Frontal cortex (tissue), 4 donors: Measurements from ENCODE around the gene MTOR. TPM values are rescaled to one million over a fixed set of nuclear protein-coding genes. Genes with fewer than 3 reads are reported as not detected.
"Not testable (repeated sequence)": the region's sequence is repeated elsewhere in the genome, so short reads cannot be mapped to it uniquely, and the experiment has no call there.

Source experiments
- DNase-seq, 2 donors: peaks; one replicate each; pipeline ENCODE4 v3.0.0; 2012; ENCODE audit warnings: low spot score in 2 of 2
- FAIRE-seq: peaks from 2 replicates; lab custom pipeline; 2012; peaks lifted over from hg19 to GRCh38; lab: Jason Lieb, UNC
- total RNA-seq: library from RNA; depleted of rRNA; stranded (reverse); fragments of >200 nt; gene quantifications from one replicate; pipeline ENCODE4 v1.2.3, GENCODE V29; 2014
- donor health status: control.
- donor health status: control.
- donor health status: control.

The MTOR gene
- total RNA-seq, 1 donor from 2014 or later: 38.7 TPM

- DNase-seq (no peak), FAIRE-seq (no peak)
These were observed 74.0 kb downstream of the MTOR start for GRCh38 chr1:11188381-11188780.

- FAIRE-seq (no peak), DNase-seq (no peak)
These were observed 74.4 kb downstream of the MTOR start for GRCh38 chr1:11187931-11188330.

- DNase-seq (no peak), FAIRE-seq (no peak)
These were observed 74.9 kb downstream of the MTOR start for GRCh38 chr1:11187494-11187893.

GRCh38 chr1:11187000-11187399, 75.4 kb downstream of the MTOR start:
- FAIRE-seq: no peak
- no peak for DNase-seq

GRCh38 chr1:11184973-11185372, 77.4 kb downstream of the MTOR start:
- FAIRE-seq: no peak

GRCh38 chr1:11182884-11183283, 79.5 kb downstream of the MTOR start:
- DNase-seq: no peak
- no peak for FAIRE-seq

More at GRCh38 chr1:11184973-11185372, 77.4 kb downstream of the MTOR start:
- no peak for DNase-seq

- FAIRE-seq (no peak), DNase-seq (no peak)
These were observed 82.0 kb downstream of the MTOR start for GRCh38 chr1:11180342-11180744.

- not testable (repeated sequence) for DNase-seq, FAIRE-seq
These were observed 82.6 kb downstream of the MTOR start for GRCh38 chr1:11179749-11180148.

DNA sequence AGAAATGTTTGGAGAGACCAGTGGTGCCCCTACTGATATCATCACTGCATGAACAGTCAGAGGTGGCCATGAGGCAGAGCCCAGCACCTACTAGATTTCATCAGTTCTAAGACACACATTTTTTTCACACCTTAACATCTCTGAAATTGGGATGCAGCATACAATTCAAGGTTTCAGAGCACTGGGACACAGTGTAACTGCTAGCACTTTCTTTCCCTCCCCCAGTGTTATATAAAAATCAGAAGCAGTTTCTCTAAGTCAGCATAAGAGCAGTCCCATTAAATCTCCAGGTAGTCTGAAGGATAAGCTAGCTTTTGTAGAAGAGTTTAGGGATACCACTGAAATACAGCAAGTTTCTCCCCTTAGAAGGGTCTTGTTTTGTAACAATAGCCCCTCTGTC, 83.2 kb downstream of the MTOR start:
- FAIRE-seq: no peak

GRCh38 chr1:11178021-11179015, 84.0 kb downstream of the MTOR start:
- DNase-seq (no peak), FAIRE-seq (no peak)

More for the DNA sequence above, 83.2 kb downstream of the MTOR start:
- no peak for DNase-seq

GRCh38 chr1:11176081-11176706, 86.2 kb downstream of the MTOR start:
- no peak for DNase-seq
- no peak for FAIRE-seq

GRCh38 chr1:11175461-11175860, 86.9 kb downstream of the MTOR start:
- DNase-seq: no peak
- FAIRE-seq: no peak

DNA sequence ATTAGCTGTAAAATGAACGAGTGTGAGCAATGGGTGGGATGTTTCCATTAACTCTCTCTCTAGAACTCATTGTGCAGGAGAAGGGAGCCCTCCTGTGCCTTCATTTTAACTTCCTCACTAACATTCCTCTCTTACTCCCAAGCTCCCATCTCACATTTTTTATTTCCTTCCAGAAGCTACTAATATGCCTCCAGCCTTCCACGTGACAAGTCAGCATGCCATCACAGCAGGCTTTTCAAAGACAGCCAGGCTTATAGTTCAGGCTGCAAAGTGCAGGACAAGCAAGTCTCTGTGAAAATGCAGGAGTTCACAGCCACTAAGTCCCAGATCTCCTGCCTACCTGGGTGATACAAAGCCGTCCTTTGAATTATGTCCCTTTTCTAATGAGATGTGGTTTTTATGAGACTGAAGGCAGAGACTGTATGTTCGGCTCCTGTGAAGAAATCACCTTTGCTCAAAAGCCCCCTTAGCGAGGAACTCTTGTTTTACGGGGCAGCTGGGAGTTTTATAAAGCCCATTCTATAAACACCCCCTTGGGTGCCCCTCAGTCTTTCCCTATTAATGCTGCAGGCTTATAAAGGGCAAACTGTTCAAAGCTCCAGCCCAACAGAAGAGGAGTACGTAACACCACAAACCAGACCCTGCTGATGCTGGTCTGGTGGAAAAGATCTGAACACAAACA, 87.9 kb downstream of the MTOR start:
- no peak for DNase-seq
- no peak for FAIRE-seq

DNA sequence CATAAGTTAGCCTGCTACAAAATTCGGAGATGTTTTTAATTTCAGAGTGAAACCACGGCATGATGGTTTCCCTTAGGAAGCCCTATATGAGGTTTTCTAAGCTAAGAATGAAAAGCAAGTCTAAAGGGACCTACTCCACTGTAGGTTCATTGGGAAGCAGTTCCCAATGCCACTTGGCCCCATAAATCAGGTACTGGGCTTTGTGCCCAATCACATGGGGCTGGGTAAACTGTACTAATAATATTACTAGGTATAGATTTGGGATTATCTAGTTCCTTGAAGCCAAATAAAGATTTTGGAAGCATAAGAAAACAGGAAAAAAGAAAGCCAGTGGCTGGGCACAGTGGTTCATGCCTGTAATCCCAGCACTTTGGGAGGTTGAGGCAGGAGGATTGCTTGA, 92.2 kb downstream of the MTOR start:
- DNase-seq (no peak), FAIRE-seq (no peak)

DNA sequence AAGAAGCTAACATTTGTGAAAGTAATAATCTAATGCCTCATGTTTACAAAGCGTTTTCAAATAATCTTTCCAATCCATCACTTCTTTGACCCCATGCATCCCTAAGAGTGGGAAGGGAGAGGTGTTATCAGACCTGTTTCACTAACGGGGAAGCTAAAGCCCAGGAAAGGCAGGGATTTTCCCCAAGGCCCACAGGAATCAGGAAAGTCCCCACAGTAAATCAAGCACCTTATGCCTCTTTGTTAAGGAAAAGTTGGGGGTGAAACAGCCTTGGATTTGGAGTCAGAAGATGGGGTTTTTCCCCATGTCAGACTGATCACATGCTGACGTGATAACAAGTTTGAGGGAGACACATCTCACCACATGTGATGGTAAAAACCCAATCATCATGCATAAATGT, 93.1 kb downstream of the MTOR start:
- no peak for FAIRE-seq
- no peak for DNase-seq

DNA sequence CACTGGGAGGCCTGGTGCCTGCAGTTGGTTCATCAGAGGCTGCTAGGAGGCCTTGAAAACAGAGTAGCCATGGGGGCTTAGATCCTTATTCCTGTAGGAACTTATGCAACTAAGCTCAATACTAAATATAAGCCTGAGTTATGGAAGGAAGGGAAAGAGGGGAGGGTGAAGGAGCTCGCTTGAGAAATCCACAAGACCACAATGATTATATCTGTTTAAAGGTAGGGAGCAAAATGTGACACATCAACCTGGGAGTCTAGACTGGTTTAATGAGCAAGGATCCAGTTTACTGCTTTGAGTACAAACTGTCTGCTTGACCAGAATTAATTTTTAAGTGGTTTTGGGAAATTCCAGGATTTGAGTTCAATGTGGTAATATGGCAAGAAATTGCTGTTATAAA, 93.6 kb downstream of the MTOR start:
- FAIRE-seq: no peak
- no peak for DNase-seq

DNA sequence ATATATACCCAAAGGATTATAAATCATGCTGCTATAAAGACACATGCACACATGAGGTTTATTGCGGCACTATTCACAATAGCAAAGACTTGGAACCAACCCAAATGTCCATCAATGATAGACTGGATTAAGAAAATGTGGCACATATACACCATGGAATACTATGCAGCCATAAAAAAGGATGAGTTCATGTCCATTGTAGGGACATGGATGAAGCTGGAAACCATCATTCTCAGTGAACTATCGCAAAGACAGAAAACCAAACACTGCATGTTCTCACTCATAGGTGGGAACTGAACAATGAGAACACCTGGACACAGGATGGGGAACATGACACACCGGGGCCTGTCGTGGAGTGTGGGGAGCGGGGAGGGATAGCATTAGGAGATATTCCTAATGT, 95.6 kb downstream of the MTOR start:
- not testable (repeated sequence) for DNase-seq, FAIRE-seq

DNA sequence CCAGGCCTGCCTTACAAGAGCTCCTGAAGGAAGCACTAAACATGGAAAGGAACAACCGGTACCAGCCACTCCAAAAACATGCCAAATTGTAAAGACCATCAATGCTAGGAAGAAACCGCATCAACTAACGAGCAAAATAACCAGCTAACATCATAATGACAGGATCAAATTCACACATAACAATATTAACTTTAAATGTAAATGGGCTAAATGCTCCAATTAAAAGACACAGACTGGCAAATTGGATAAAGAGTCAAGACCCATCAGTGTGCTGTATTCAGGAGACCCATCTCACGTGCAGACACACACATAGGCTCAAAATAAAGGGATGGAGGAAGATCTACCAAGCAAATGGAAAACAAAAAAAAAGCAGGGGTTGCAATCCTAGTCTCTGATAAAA, 99.6 kb downstream of the MTOR start:
- not testable (repeated sequence) for FAIRE-seq, DNase-seq

GRCh38 chr1:11158720-11159321, 103.5 kb downstream of the MTOR start:
- no peak for FAIRE-seq
- no peak for DNase-seq

DNA sequence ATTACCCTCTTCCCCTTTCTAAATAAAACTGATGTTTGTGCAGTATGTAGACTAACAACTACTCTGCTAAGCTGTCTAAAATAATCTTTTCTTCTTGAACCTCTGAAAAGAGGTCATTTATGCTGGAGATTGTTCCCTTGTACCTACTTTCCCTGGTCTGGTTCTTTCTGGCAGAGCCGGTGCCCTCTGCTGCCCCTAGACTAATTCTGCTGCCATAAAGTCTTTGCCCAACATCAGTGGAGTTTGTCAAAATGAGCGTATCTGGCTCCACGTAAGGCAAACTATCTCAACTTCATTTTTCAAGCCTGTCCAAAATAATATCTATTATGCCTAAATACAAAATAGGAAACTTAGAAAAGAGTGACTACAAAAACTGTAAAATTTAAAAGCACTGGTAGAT, 104.1 kb downstream of the MTOR start:
- no peak for DNase-seq
- no peak for FAIRE-seq
